HG03457 (cell line): ENCODE data around the gene PARP6.

ENCODE experiments used
- ATAC-seq: cut with Tn5 transposase; IDR thresholded peaks from one replicate; pipeline ENCODE4 v1.9.1; 2021; ENCODE audit warnings: moderate number of reproducible peaks; ENCODE audit not compliant: unreplicated experiment

The PARP6 gene

DNA sequence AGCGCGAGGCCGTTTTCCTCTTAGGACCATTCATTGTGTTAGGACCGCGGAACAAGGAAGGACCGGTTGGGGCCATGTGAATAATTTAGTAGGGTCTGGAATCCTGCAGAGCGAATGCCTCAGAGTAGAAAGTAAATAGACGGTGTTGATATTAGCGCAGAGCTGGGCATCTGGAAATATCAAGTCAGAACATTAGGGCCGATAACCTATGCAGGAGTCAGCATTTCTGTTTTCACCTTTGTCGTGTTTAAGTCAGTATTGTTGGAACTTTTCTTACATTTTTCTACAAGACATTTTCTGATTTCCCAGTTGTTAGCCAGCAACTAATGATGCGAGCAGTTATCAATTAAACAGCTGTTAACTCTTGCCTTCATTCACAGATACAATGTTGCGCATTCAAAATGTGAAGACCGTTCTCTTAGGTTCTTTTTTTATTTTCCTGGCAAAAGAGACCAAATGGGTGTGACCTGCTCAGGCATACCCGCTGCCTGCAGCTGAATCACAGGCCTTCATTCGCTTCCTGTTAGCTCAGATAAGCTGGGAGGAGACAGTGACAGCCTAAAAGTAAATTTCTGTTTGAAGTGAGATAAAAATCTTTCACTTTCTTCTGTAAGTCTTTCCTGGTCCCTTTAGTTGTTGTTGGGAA lies 40.4 kb downstream of the PARP6 start:
- ATAC-seq = peak; percentile 0

DNA sequence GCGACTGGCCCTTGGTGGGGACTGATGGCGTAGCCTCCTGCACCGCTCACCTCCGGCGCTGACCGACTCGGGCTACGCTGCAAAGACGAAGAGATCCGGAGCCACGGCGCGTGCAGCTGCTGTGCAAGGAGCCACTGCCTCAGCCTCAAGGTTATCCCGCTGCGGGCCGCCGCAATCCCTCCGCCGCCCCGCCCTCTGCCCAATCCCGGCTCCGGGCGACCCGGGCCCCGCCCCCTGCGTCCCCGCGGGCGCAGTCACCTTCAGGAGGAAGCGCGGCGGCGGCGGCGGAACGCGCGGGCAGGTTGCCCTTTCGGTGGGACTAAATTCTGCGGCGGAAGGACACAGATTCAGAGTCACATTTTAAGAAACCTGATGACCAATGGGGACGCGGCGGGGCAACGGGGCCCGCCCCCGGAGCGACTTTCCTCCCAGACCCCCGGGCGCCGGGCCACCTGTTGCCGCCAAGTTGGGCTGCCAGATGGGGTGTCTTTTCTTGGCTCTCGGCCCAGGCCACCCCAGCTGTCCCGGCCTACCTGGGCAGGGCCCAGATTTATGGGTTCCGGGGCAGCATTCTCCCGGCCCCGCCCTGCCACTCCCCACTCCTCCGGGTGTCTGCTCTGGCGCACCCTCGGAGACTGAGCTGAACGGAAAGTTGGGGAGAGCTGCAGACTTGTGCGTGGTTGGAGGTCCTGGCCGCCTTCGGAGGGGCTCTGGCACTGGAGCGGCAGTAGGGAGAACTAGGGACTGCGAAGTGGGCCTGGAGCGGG lies 41.1 kb downstream of the PARP6 start, which contains the start of gene PKM:
Gene PKM (minus strand): TSS at position 125 of the 767 bp plus-strand sequence. CDS start 12,093 bp downstream, outside the sequence.
- ATAC-seq = peak; percentile 29

DNA sequence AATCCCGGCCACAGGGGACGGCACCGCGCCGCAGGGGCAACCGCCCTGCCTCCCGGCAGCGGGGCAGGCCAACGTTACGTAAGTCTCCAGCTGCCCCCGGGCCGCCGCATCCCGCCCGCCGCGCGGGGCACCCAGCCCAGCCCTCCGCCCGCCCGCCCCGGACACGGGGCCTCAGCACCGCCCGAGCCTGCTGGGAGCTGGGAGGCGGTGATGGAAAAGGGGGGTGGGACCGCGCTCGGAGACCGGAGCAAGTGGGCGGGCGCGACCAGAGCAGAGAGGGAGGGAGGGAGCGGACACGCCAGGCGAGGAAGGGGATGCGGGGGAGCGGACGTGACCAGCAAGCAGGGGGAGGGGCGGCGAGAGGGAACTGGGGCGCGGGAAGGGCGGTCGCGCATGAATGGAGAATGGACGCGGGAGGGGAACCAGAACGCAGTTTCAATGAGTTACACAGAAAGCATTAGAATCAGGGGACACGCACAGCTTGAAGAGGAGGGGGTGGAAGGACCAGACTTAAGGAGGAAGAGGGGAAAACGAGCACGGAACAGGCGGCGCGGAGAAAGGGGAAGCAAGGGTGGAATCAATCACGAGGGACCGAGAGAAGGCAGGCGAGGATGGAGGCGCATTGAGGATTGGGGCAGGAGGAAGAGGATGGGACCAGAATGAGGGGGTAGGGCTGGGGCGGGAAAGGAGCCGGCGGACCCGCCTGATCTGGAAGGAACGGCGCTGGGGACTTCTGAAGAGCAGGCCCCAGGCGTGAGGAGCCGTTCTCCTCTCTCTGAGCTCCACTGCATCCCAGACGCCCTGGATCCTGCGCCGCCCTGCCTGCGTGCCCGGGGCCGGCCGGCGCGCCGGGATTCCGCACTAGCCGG lies 41.9 kb downstream of the PARP6 start:
- ATAC-seq = no peak

DNA sequence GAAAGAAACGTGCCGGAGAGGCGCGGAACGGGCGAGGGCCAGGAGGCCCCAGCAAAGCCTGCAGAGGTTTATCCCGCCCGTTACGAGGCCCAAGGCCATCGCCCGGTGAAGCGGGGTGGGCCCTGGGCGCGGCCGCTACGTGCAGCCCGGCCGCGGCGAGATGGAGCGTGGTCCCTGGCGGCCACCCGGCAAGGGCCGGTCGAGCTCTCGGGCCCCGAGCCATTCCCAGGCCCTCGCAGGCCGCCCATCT lies 42.5 kb downstream of the PARP6 start:
- ATAC-seq = no peak

DNA sequence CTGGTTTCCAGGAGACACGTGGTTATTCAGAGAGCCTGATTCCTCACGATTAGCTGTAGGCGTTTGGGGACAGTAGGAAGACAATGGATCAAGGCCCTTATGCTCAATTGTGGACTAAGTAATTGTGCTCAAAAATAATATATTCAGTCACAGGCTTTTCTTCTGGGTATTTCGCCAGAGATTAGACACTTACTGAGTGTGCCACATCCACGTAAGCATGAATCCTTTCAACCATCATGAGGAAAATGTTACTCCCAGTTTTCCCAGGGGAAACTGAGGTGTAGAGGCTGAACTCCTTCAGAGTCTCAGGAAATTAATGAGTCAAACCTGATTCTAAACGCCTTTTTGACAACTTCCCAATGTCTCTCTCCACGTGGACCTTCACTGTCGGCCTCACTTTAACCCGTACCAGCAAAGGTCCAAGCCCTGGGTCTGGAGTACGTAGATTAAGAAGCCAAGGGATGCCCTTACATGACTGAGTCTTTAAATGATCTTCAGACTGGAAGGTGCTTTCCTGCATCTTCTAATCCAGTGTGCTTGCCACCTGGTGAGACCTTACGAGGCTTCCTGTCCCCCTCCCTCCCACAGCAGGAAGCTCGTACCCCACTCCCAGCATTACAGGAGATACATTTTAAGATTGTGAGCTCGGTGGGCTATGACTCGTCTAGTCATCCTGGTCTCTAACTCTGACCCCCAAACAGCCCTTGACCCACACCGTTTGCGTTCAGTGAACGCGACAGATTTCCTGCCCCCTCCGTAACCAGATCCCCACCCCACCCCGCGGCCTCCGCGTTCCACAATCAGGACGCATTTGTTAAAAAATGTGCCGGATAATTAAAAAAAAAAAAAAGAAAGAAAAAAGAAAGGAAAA lies 43.0 kb downstream of the PARP6 start:
- ATAC-seq = no peak

DNA sequence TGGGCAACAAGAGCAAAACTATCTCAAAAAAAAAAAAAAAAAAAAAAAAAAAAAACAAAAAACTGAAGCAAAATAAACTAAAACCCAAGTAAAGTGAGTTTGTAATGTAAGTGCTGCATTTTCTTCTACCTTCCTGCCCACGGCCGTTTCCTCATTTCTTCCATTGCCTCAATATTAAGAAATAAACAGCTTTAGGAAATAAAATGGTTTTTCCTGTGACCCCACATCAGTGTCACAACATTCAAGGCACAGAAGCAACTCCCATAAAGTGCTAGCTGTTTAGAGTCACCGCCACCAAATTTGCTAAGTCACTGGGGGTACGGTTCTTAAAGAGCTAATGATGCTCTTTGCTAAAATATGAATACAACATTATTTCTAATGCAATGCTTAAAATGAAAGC lies 44.6 kb downstream of the PARP6 start:
- ATAC-seq = no peak

DNA sequence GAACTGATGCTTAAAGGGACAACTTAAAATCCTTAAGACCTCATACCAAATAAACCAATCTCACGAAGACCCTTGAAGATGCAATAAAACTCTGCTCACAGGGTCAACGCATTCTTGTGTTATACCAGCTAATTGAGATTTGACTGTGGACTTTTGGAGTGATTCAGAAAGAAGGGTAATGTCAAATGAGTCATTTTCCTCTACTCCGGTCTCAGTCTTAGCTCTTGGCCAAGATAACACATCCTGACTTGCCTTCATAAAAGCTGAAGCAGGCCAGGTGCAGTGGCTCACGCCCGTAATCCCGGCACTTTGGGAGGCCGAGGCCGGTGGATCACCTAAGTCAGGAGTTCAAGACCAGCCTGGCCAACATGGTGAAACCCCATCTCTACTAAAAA lies 45.2 kb downstream of the PARP6 start:
- ATAC-seq = no peak

DNA sequence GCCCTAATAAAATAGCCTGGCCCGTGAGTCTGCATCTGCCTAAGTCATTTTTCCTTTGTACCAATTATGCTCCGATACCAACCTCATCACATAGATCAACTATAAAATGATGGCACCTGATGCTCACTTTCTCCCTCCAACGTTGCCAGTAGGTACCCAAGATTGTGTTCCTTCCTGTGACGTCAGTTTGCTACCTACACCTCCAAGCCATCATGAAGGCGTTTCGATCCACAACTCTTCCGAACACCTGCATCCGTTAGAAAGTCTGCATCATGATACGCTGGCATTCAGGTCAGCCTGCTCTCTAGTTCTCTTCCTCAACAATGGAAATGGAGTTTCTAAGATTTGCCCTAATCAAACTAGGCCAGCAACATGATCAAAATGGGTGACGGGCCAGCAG lies 49.1 kb downstream of the PARP6 start:
- no peak for ATAC-seq

DNA sequence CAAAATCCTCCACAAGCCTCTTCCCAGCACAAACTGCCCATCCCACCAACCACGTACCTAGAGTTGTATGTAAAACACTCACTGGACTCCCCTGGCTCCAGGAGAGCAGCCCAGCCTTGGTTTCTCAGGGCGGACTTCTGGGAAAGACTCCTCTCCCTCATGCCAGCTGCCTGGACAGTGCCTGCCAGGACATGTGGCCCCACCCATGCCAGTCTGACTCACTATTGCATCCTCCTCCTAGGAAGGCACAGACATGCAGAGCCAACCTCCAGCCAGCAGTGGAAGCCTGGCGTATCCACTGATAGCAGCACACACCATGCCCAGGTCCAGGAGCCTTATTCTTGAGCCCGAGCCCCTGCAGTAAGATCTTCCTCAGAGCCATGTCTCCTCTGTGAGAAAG lies 50.0 kb downstream of the PARP6 start:
- no peak for ATAC-seq

DNA sequence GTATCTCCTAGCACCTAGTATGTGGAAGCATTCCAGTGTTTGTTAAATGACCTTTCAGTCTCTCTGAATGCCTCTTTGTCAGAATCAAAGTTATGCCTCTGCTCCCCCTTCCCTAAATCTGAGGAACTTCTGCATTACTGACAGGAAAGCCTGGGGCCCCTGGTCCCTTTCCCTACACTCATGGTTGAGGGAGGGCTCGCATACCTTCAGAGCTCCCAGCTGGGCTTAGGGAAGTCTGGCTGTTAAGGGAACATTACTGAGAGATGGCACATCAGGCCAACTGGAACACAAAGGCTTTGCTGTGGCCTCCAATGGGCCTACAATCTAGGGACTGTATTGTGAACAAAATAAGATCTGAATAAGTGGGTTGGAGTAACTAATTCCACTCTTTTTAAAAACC lies 51.7 kb downstream of the PARP6 start:
- no peak for ATAC-seq

DNA sequence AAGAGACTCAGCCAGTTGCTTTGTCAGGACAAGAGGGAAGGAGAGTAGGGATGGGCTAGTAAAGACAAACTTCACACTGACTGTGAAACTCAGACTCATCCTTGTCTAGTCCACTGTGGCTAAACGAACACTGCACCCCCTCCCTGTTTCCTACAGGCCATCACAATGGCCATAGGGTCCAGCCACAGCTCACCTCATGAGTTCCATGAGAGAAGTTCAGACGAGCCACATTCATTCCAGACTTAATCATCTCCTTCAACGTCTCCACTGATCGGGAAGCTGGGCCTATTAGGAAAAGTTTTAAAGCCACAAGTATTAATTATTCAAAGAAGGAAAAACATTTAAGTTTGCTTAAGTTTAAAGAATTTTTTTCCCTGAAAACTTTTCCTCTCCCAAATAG lies 55.1 kb downstream of the PARP6 start:
- no peak for ATAC-seq

DNA sequence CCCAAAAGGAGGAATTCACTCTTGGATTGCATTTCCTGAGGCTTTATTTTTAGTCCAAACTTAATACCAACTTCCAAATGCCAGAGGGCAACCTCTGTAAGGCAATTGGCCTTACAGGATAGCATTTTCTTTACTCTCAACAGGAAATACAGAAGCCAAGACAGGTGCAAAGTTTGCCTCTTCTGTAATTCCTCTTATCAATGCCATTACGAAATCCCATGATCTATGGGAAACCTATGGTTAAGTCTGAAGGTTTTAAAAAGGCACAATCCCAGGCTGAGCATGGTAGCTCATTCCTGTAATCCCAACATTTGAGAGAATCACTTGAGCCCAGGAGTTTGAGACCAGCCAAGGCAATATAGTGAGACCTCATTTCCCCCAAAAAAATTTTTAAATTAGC lies 56.3 kb downstream of the PARP6 start:
- ATAC-seq = no peak

DNA sequence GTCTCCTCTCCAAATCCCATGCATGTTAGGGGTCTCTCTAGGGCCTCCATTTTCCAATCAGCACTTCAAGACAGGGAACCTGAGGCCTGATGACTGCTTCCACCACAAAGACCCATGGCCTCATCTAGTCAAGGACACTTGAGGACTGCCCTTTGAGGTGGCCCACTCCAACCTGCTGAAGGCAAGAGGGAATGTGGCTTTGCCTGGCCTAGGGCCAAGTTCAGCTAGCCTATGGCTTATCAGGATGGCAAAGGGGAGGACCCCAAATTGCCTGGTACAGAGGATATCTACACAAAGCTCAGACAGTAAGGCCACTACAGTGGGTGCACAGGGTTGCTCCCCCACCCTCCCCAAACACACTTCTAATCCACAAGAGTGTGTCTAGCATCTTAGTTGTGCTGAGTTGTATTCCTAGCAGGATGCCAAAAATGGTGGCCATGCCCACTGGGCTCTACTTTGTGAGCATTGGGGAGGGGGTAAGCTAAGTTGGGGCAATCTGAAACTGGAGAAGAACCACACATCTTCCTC lies 64.7 kb downstream of the PARP6 start:
- ATAC-seq = no peak

DNA sequence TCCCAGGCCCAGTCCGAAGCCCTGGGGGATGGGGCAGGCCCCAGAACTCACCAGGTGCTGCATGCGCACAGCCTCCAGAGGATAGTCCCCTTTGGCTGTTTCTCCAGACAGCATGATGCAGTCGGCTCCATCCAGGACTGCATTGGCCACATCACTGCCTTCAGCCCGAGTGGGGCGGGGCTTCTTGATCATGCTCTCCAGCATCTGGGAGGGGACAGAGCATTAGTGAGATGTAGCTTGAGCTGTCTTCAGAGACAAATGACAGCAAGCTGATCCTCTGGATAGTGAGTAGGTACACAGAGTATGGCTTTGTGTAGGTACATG lies 65.7 kb downstream of the PARP6 start:
- no peak for ATAC-seq

DNA sequence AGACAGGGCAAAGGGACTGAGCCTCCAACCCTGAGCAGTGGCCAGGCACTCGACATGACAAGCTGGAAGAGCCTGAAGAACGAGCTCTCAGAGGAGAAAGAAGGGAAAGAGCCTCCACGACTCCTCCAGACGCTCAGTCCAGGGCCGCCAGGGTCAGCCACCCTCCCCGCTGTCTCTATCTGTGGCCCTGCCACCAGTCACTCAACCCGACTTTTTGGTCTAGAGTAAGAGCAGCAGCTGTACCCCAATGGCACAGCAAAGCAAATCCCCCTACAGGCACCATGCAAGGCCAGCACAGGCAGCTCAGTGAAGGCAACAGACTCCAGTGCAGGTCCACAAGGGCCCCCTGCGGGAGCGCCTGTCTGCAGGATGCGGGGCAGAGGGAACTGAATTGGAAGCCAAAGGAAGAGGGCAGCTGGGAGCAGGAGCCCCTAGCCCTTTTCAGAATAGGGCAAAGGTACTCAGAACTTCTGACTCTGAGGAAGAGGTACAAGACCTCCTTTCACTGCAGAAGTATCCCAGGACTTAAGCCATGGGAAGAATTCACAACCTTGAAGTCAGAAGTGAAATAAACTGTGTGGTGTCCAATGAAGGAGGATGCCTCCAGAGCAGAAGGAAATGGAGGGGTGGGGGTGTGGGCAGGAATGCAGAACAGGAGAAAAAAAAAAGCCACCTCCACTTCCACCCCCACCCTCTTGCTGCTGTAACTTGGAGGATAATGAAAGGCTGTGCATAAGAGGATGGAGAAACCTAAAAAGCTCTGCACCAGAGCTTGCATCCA lies 66.3 kb downstream of the PARP6 start:
- ATAC-seq = no peak

DNA sequence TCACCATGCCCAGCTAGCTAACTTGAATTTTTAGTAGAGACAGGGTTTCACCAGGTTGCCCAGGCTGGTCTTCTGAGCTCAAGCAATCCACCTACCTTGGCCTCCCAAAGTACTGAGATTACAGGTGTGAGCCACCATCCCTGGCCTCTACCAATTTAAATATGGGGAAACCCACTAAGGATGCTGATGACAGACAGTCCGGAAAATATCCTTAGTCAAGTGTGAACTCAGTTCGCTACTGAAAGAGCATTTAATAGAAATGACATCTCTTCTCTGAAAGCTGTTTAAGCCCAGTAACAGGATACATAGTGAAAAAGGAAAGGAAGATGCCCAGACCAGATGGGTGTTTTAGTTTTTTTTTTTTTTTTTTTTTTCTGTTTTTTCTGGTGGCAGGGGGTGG lies 67.1 kb downstream of the PARP6 start:
- no peak for ATAC-seq

DNA sequence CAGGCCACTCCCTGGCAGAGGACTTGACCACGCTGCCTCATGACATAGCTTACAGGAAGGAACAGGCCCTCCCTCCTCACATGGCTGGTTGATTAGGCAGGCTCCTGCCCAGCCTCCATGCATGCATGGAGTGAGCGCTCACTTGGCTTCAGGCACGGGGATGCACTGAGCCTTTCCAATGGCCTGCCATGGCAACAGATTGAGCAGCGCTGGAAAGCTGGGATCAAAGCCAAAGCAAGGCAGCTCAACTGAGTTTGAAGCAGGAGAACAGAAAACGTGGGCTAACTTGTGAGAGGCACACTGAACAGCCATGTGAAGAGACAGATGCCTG lies 68.9 kb downstream of the PARP6 start:
- no peak for ATAC-seq

DNA sequence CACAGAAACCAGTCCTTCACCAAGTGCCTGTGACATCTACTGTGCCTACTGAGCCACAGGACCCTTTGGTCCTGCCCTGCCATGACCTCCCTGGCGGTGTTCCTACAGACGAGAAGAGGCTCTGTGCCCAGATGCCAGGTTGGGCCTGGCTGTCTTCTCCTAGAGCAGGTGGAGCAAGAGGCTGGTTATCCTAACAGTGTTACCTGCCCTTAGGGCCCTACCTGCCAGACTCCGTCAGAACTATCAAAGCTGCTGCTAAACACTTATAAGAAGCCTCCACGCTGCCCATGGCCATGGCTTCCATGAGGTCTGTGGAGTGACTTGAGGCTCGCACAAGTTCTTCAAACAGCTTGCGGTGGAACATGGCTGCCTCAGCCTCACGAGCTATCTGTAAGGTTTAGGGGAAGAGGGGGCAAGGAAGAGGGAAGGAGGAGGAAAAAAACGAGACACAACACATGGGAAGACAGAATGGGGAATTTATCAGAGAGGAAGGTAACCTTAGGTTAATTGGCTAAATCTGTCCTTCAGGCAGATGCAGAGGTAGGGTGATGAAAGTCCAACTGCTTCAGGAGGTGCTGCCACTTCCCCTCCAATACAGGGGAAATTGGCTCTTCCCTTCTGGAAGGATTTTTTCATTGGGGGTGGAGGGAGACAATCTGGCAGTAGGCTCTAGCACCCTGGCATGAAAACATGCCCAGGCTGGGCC lies 69.4 kb downstream of the PARP6 start:
- no peak for ATAC-seq

DNA sequence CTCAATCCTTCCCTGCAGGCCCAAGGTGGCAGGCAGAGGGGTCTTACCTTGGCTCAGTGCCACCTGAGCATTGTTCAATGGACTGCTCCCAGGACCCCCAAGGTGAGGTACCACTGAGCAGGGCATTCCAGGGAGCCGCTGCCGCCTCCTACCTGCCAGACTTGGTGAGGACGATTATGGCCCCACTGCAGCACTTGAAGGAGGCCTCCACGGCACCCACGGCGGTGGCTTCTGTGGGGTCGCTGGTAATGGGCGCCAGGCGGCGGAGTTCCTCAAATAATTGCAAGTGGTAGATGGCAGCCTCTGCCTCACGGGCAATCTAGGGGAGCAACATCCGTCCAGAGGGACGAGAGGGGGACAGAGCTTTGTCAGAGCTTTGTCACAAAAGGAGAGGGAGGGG lies 70.1 kb downstream of the PARP6 start:
- ATAC-seq = no peak
